ENCODE results near the gene ARRDC2. TPM values are rescaled to one million over a fixed set of nuclear protein-coding genes. Genes with fewer than 3 reads are reported as not detected.

The ARRDC2 gene
- polyA plus RNA-seq, 2 donors = 10.9 to 24.0 TPM

Other genes starting within 250 kb of the ARRDC2 start
- 10 to 100 TPM; 12.2 to 45.1 TPM for gene B3GNT3, start 213.0 kb upstream of the ARRDC2 start, polyA plus RNA-seq
- under 1 TPM; 0.06 to 0.12 TPM for gene INSL3, start 186.7 kb upstream of the ARRDC2 start, polyA plus RNA-seq
- gene JAK3, start 160.2 kb upstream of the ARRDC2 start, polyA plus RNA-seq = 1 to 10 TPM; 1.5 to 2.5 TPM
- 1,000 to 10,000 TPM; 1,368 to 2,485 TPM for gene RPL18A, start 148.3 kb upstream of the ARRDC2 start, polyA plus RNA-seq
- gene SLC5A5, start 136.2 kb upstream of the ARRDC2 start, polyA plus RNA-seq = under 1 TPM; 0.01 to 0.04 TPM
- gene CCDC124, start 75.2 kb upstream of the ARRDC2 start, polyA plus RNA-seq = 100 to 1,000 TPM; 101 to 111 TPM
- under 1 TPM; 0.02 TPM for gene KCNN1, start 41.1 kb upstream of the ARRDC2 start, polyA plus RNA-seq
- gene IL12RB1, start 78.8 kb downstream of the ARRDC2 start, polyA plus RNA-seq = under 1 TPM; 0.40 to 0.51 TPM
- gene MAST3, start 89.6 kb downstream of the ARRDC2 start, polyA plus RNA-seq = 1 to 10 TPM; 1.5 to 2.5 TPM
- gene PIK3R2, start 145.0 kb downstream of the ARRDC2 start, polyA plus RNA-seq = 10 to 100 TPM in 1 of 2 donors, 1 to 10 TPM in 1; 8.1 to 10.6 TPM
- gene IFI30, start 165.6 kb downstream of the ARRDC2 start, polyA plus RNA-seq = 10 to 100 TPM in 1 of 2 donors, 1 to 10 TPM in 1; 9.9 to 29.3 TPM
- gene MPV17L2, start 185.0 kb downstream of the ARRDC2 start, polyA plus RNA-seq = 10 to 100 TPM in 1 of 2 donors, 1 to 10 TPM in 1; 7.4 to 12.0 TPM
- gene RAB3A, start 195.9 kb downstream of the ARRDC2 start, polyA plus RNA-seq = 1 to 10 TPM in 1 of 2 donors, under 1 TPM in 1; 0.81 to 1.1 TPM
- gene PDE4C, start 218.3 kb downstream of the ARRDC2 start, polyA plus RNA-seq = under 1 TPM; 0.07 to 0.39 TPM